HCEC 1CT (cell line): ENCODE data around the gene RFTN1.

Source experiments
- DNase-seq: peaks from one replicate; pipeline ENCODE4 v3.0.0-alpha.2; 2017

Gene RFTN1

GRCh38 chr3:16295298-16295890 is 218.1 kb downstream of the RFTN1 start:
- DNase-seq, result no peak

GRCh38 chr3:16294844-16295243 is 218.7 kb downstream of the RFTN1 start:
- no peak for DNase-seq

GRCh38 chr3:16290827-16291196 is 222.7 kb downstream of the RFTN1 start:
- DNase-seq, result no peak

- DNase-seq, result peak; percentile 46
These were observed 223.3 kb downstream of the RFTN1 start for GRCh38 chr3:16290007-16290826.

- DNase-seq, result no peak
These were observed 224.2 kb downstream of the RFTN1 start for GRCh38 chr3:16289144-16289889.

GRCh38 chr3:16288664-16289063 is 224.8 kb downstream of the RFTN1 start:
- no peak for DNase-seq

GRCh38 chr3:16286751-16287543 is 226.6 kb downstream of the RFTN1 start:
- no peak for DNase-seq

- DNase-seq, result no peak
These were observed 227.3 kb downstream of the RFTN1 start for GRCh38 chr3:16286161-16286560.

GRCh38 chr3:16284633-16285032 is 228.9 kb downstream of the RFTN1 start:
- no peak for DNase-seq

GRCh38 chr3:16280671-16281070 is 232.8 kb downstream of the RFTN1 start:
- no peak for DNase-seq

GRCh38 chr3:16279010-16279801 is 234.3 kb downstream of the RFTN1 start:
- no peak for DNase-seq

GRCh38 chr3:16277471-16277870 is 236.0 kb downstream of the RFTN1 start:
- DNase-seq, result no peak

- DNase-seq, result no peak
These were observed 239.6 kb downstream of the RFTN1 start for GRCh38 chr3:16273867-16274266.

GRCh38 chr3:16272588-16272987 is 240.9 kb downstream of the RFTN1 start:
- DNase-seq, result no peak

GRCh38 chr3:16270855-16271254 is 242.6 kb downstream of the RFTN1 start:
- no peak for DNase-seq

- no peak for DNase-seq
These were observed 246.8 kb downstream of the RFTN1 start for GRCh38 chr3:16266714-16267113.
